Measurements from ENCODE around the gene PPIF. TPM values are rescaled to one million over a fixed set of nuclear protein-coding genes. Genes with fewer than 3 reads are reported as not detected.

The PPIF gene
- total RNA-seq, 1 donor from 2014 or later, result 181 TPM

GRCh38 chr10:79347894-79348639, 798 bp downstream of the PPIF start:
- peak; percentile 94 for DNase-seq (ENCODE audit: low spot score)

DNA sequence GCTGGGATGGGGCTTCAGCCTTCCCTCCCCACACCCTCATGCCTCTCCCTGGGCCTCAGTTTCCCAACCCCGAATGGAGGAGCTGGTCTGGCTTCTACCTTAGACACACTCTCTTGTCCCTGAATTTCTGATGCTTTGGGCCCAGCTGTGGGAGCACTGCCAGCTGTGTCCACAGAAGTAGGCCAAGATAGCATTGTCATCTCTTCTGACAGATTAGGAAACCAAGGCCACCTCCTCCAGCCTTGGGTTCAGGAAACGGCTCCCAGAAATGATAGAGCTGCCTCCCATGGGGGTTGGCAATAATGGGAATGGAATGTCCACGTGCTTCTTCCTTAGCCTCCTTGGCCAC, 1.3 kb downstream of the PPIF start:
- DNase-seq (ENCODE audit: low spot score), result peak; percentile 68

GRCh38 chr10:79349072-79349491, 1.8 kb downstream of the PPIF start:
- DNase-seq (ENCODE audit: low spot score), result peak; percentile 74

GRCh38 chr10:79349766-79350406, 2.6 kb downstream of the PPIF start:
- peak; percentile 82 for DNase-seq (ENCODE audit: low spot score)

DNA sequence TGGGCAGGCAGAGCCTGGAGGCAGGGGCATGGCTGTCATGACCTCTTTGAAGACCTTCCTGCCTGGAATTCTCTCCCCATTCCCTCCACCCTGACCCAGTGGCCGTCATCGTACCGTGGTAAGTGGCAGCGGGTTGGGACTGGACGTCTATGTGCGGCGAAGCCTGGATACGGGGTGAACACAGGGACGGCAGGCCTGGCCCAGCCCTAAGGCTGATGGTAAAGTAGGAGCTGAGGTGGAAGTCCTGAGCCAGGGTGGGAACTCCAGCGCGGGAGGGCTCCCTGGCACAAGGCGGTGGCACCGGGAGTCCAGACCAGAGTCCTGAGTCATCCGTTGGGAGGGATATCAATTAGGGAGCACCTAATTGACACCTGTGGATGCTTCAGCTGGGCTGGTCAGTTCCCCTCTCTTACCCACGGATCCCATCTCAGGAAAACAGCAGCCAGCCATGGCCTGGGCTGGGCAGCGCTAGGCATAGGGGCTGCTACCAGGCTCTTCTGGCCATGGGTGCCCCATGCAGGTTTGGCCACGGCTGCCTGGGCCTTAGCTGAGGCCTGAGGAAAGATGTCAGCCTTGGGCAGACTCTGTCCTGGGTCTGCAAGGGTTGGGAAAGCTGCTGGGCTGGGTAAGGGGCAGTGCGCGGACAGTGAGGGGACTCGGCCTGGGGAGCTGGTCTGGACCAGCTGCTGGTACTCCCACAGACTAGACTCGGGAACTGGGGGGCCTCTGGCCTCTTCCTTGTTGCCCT, 3.3 kb downstream of the PPIF start:
- DNase-seq (ENCODE audit: low spot score), result peak; percentile 82

DNA sequence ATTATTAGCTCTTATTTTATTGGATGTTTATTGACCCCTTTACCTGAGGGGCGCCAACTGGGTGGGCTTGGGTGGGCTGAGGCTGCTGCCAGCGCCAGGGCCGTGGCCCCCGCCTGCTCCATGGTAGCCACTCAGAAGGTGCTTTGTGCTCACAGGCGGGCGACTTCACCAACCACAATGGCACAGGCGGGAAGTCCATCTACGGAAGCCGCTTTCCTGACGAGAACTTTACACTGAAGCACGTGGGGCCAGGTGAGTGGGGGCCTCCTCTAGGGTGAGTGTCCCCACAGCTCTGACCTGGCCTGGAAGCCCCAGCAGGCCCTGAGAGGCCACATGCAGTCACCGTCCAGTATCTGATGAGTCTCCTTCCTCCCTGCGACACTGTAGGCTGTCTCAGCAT, 4.1 kb downstream of the PPIF start:
- peak; percentile 77 for DNase-seq (ENCODE audit: low spot score)

- DNase-seq (ENCODE audit: low spot score), result no peak
Measured at GRCh38 chr10:79352035-79352877, 5.0 kb downstream of the PPIF start.

DNA sequence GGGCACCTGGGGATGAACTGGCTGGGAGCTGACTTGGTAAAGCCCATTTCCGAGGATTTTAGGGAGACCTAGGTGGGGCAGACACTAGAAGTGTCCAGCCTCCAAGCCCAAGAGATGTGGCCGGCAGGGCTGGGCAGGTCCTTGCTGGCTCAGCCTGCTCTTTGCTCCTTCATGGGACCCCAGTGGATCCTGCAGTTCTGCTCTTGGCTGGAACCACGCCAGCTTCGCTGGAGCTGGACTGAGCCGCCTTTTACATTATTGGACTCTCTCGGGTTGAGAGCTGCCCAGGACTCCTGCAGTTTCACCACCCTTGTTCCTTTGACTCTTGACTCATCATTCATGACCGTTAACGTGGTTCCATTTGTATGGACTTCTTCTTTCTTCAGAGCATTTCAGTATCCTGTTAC, 5.7 kb downstream of the PPIF start:
- DNase-seq (ENCODE audit: low spot score), result peak; percentile 89

DNA sequence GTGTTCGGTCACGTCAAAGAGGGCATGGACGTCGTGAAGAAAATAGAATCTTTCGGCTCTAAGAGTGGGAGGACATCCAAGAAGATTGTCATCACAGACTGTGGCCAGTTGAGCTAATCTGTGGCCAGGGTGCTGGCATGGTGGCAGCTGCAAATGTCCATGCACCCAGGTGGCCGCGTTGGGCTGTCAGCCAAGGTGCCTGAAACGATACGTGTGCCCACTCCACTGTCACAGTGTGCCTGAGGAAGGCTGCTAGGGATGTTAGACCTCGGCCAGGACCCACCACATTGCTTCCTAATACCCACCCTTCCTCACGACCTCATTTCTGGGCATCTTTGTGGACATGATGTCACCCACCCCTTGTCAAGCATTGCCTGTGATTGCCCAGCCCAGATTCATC, 6.5 kb downstream of the PPIF start:
- no peak for DNase-seq (ENCODE audit: low spot score)

DNA sequence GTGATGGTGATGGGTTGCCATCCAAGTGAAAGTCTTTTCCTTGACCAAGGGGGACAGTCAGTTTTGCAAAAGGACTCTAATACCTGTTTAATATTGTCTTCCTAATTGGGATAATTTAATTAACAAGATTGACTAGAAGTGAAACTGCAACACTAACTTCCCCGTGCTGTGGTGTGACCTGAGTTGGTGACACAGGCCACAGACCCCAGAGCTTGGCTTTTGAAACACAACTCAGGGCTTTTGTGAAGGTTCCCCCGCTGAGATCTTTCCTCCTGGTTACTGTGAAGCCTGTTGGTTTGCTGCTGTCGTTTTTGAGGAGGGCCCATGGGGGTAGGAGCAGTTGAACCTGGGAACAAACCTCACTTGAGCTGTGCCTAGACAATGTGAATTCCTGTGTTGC, 6.9 kb downstream of the PPIF start:
- no peak for DNase-seq (ENCODE audit: low spot score)

DNA sequence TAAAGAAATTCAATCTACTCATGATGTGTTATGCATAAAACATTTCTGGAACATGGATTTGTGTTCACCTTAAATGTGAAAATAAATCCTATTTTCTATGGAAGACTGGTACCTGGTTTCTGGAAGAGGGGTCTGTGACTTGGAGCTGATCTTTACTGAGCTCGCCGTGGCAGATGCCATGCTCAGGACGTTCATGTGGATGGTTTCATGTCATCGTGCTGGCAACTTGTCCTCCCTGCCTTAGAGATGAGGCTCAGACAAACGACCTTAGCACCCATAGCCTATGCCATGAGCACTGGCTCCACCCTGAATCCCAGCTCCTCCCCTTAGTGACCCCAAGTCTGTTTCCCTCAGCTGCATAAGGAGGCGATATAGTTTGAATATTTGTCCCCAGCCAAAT, 7.3 kb downstream of the PPIF start:
- no peak for DNase-seq (ENCODE audit: low spot score)

GRCh38 chr10:79355420-79356017, 8.2 kb downstream of the PPIF start:
- no peak for DNase-seq (ENCODE audit: low spot score)

GRCh38 chr10:79356104-79356503, 8.8 kb downstream of the PPIF start:
- peak; percentile 26 for DNase-seq (ENCODE audit: low spot score)

- no peak for DNase-seq (ENCODE audit: low spot score)
Measured at GRCh38 chr10:79357180-79357579, 9.9 kb downstream of the PPIF start.

DNA sequence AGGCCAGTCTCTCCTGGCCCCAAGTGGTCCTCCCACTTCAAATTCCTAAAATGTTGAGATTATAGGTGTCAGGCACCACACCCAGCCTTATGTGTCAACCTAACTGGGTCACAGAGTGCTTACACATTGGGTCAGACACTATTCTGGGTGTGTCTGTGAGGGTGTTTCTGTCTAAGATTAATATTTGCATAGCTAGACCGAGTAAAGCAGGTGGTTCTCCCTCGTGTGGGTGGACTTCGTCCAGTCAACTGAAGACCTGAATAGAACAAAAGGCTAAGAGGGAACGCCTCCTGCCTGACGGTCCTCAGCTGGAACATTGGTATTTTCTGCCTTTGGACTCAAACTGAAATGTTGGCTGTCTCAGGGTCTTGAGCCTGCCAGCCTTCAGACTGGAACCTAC, 11.5 kb downstream of the PPIF start:
- DNase-seq (ENCODE audit: low spot score), result peak; percentile 37

GRCh38 chr10:79359816-79360498, 12.7 kb downstream of the PPIF start:
- no peak for DNase-seq (ENCODE audit: low spot score)

DNA sequence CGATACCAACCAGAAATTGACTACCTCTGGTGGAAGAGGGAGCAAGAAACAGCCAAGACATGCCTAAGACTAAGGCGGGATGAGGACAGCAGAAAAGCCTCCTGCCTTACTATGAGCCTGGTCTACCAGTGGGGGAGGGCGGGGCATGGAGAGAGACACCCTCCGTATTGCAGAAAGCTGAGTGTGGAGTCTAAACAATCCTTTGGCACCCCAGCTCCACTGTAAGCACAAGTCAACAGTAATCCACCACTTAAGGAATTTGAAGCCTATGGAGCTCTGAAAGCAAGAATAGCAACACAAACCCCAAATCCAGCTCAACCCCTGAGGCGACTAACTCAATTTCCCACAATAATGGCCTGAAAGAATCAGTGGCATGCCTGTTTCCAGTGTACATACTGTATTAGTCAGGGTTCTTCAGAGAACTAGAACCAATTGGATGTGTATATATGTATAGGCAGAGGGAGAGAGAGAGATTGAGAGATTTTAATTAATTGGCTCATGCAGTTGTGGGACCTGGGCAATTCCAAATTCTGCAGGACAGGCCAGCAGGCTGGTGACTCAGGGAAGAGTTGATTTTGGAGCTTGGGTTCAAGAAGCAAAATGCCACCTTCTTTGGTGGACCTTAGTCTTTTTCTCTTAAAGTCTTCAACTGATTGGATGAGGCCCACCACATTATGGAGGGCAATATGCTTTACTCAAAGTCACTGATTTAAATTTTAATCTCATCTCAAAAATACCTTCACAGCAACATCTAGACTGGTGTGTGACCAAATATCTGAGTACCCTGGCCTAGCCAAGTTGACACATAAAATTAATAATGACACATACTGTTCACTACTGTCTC, 13.5 kb downstream of the PPIF start:
- DNase-seq (ENCODE audit: low spot score), result peak; percentile 51

- no peak for DNase-seq (ENCODE audit: low spot score)
Measured at GRCh38 chr10:79361726-79362397, 14.6 kb downstream of the PPIF start.

Data from mesenteric fat pad (tissue), 1 donor.